Mesendoderm (in vitro differentiated cells): Measurements from ENCODE around the gene BACE1.

ENCODE experiments used
- DNase-seq: peaks from one replicate; pipeline ENCODE4 v3.0.0; 2013
- H2AK5ac ChIP-seq: 2 replicates; pipeline ENCODE4 v1.6.1; 2013; ENCODE audit warnings: low read length, inconsistent platforms
- H2BK120ac ChIP-seq: 2 replicates; pipeline ENCODE4 v1.6.1; 2013; ENCODE audit warnings: low read depth, mild to moderate bottlenecking, low read length, moderate library complexity, mixed read lengths
- H2BK15ac ChIP-seq: replicated peaks from 2 replicates; pipeline ENCODE4 v1.6.1; 2013; ENCODE audit warnings: low read depth, mild to moderate bottlenecking, moderate library complexity
- H2BK5ac ChIP-seq: 2 replicates; pipeline ENCODE4 v1.6.1; 2013; ENCODE audit warnings: low read length, inconsistent platforms
- H3K18ac ChIP-seq: 2 replicates; pipeline ENCODE4 v1.6.1; 2013; ENCODE audit warnings: mild to moderate bottlenecking, low read length, mixed read lengths
- H3K23ac ChIP-seq: one replicate; pipeline ENCODE4 v1.6.1; 2013; ENCODE audit warnings: low read length
- H3K27ac ChIP-seq: 2 replicates; pipeline ENCODE4 v1.5.1; 2013; ENCODE audit warnings: low read depth, mild to moderate bottlenecking, inconsistent platforms, low read length, moderate library complexity
- H3K27me3 ChIP-seq: 2 replicates; pipeline ENCODE4 v1.6.1; 2013; ENCODE audit warnings: low read length, control low read depth, mild to moderate bottlenecking, inconsistent platforms; ENCODE audit not compliant: insufficient read depth, poor library complexity
- H3K36me3 ChIP-seq: 2 replicates; pipeline ENCODE4 v1.6.1; 2013; ENCODE audit warnings: low read length, inconsistent platforms; ENCODE audit not compliant: control insufficient read depth, insufficient read depth
- H3K4ac ChIP-seq: one replicate; pipeline ENCODE4 v1.6.1; 2013; ENCODE audit warnings: low read depth, mild to moderate bottlenecking, low read length, moderate library complexity
- H3K4me1 ChIP-seq: 2 replicates; pipeline ENCODE4 v1.6.1; 2013; ENCODE audit warnings: low read depth, low read length, inconsistent platforms; ENCODE audit not compliant: control insufficient read depth
- H3K4me2 ChIP-seq: 2 replicates; pipeline ENCODE4 v1.6.1; 2013; ENCODE audit warnings: low read length
- H3K4me3 ChIP-seq: 2 replicates; pipeline ENCODE4 v1.5.1; 2013; ENCODE audit warnings: mild to moderate bottlenecking, low read length
- H3K56ac ChIP-seq: one replicate; pipeline ENCODE4 v1.6.1; 2013; ENCODE audit warnings: low read length
- H3K79me1 ChIP-seq: 2 replicates; pipeline ENCODE4 v1.6.1; 2013; ENCODE audit warnings: low read length, inconsistent platforms
- H3K79me2 ChIP-seq: 2 replicates; pipeline ENCODE4 v1.6.1; 2013; ENCODE audit warnings: mild to moderate bottlenecking, low read length; ENCODE audit not compliant: control insufficient read depth, insufficient read depth
- H3K9ac ChIP-seq: 2 replicates; pipeline ENCODE4 v1.6.1; 2013; ENCODE audit warnings: low read length, inconsistent platforms
- H4K5ac ChIP-seq: one replicate; pipeline ENCODE4 v1.6.1; 2013; ENCODE audit warnings: low read length
- H4K8ac ChIP-seq: one replicate; pipeline ENCODE4 v1.6.1; 2013; ENCODE audit warnings: low read depth, mild to moderate bottlenecking, control low read depth, low read length, moderate library complexity
- WGBS: extraction: QIAGEN DNeasy Blood & Tissue Kit; methylation state at CpG from one replicate; pipeline ENCODE4 v1.1.7; 2013; ENCODE audit warnings: low lambda C conversion rate, missing lambda C conversion rate; ENCODE audit not compliant: insufficient coverage; ENCODE audit errors: extremely low coverage; 5-methylcytosine and 5-hydroxymethylcytosine counted together

Gene BACE1

GRCh38 chr11:117281869-117282268 lies 34.2 kb downstream of the BACE1 start:
- H3K36me3 ChIP-seq = peaks cover 5% of the 10 kb centered on the region
- no peak overlapping the region for H3K23ac ChIP-seq
- no peak overlapping the region for H3K4me3 ChIP-seq
- no peaks in the 10 kb centered on the region for H3K79me1 ChIP-seq
- H3K4me2 ChIP-seq = no peak overlapping the region
- H3K56ac ChIP-seq = no peak overlapping the region
- H2BK15ac ChIP-seq = no peak overlapping the region
- H3K9ac ChIP-seq = no peak overlapping the region
- H4K5ac ChIP-seq = no peak overlapping the region
- no peak overlapping the region for H3K27ac ChIP-seq
- WGBS = no CpG with 5 or more reads among the region's 7 CpGs
- H3K4ac ChIP-seq = no peak overlapping the region
- no peak for DNase-seq
- no peak overlapping the region for H2AK5ac ChIP-seq
- no peak overlapping the region for H2BK120ac ChIP-seq
- H3K79me2 ChIP-seq = no peaks in the 10 kb centered on the region
- no peaks in the 10 kb centered on the region for H3K4me1 ChIP-seq
- no peak overlapping the region for H2BK5ac ChIP-seq
- no peaks in the 10 kb centered on the region for H3K27me3 ChIP-seq
- no peak overlapping the region for H3K18ac ChIP-seq
- H4K8ac ChIP-seq = no peak overlapping the region

GRCh38 chr11:117281159-117281558 lies 34.9 kb downstream of the BACE1 start:
- no peak overlapping the region for H3K4me2 ChIP-seq
- no peak overlapping the region for H3K4me3 ChIP-seq
- no peak overlapping the region for H2BK15ac ChIP-seq
- no peak overlapping the region for H4K8ac ChIP-seq
- H2AK5ac ChIP-seq = no peak overlapping the region
- peaks cover 5% of the 10 kb centered on the region for H3K36me3 ChIP-seq
- H4K5ac ChIP-seq = no peak overlapping the region
- no peak overlapping the region for H2BK5ac ChIP-seq
- no peak overlapping the region for H3K4ac ChIP-seq
- no peak overlapping the region for H2BK120ac ChIP-seq
- peak; percentile 22 for DNase-seq
- no CpG with 5 or more reads among the region's 6 CpGs for WGBS
- no peak overlapping the region for H3K9ac ChIP-seq
- H3K79me1 ChIP-seq = no peaks in the 10 kb centered on the region
- no peaks in the 10 kb centered on the region for H3K27me3 ChIP-seq
- no peak overlapping the region for H3K56ac ChIP-seq
- H3K79me2 ChIP-seq = no peaks in the 10 kb centered on the region
- no peak overlapping the region for H3K27ac ChIP-seq
- H3K4me1 ChIP-seq = no peaks in the 10 kb centered on the region
- H3K18ac ChIP-seq = no peak overlapping the region
- H3K23ac ChIP-seq = no peak overlapping the region

DNA sequence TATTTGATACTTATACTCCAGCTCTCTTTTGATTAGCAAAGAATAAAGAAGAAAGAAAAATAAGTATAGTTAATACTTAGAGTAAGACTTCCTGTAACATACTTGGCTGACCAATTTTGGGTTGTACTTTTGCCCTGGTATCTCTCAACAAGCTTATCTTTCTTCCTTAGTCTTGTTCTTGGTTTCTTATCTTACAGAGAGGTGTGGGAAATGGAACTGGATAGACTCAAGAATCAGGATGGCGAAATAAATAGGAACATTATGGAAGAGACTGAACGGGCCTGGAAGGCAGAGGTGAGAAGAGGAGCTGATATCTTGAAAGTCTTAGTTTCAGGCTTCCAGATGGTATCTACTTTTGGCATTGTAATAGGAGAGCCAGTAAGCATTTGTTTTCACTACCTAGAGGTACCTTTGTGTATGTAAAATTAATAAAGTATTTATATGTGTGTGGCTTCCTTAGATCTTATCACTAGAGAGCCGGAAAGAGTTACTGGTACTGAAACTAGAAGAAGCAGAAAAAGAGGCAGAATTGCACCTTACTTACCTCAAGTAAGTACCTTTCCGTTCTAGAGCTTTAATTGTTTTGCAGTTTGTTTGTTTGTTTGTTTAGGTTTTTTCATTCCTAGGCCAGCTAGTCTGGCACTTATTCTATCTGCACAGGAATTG lies 36.2 kb downstream of the BACE1 start:
- H2BK120ac ChIP-seq = no peak overlapping the region
- H3K9ac ChIP-seq = no peak overlapping the region
- no peak overlapping the region for H4K8ac ChIP-seq
- H3K4me2 ChIP-seq = no peak overlapping the region
- H3K79me1 ChIP-seq = no peaks in the 10 kb centered on the region
- H4K5ac ChIP-seq = no peak overlapping the region
- H3K36me3 ChIP-seq = peaks cover 2% of the 10 kb centered on the region
- no peak overlapping the region for H2BK5ac ChIP-seq
- H3K4me3 ChIP-seq = no peak overlapping the region
- H3K79me2 ChIP-seq = no peaks in the 10 kb centered on the region
- no peaks in the 10 kb centered on the region for H3K27me3 ChIP-seq
- no CpG with 5 or more reads among the region's 4 CpGs for WGBS
- no peak overlapping the region for H3K56ac ChIP-seq
- no peak overlapping the region for H3K4ac ChIP-seq
- peak; percentile 39 for DNase-seq
- H3K27ac ChIP-seq = no peak overlapping the region
- H3K23ac ChIP-seq = no peak overlapping the region
- H2AK5ac ChIP-seq = no peak overlapping the region
- no peak overlapping the region for H3K18ac ChIP-seq
- no peak overlapping the region for H2BK15ac ChIP-seq
- no peaks in the 10 kb centered on the region for H3K4me1 ChIP-seq

DNA sequence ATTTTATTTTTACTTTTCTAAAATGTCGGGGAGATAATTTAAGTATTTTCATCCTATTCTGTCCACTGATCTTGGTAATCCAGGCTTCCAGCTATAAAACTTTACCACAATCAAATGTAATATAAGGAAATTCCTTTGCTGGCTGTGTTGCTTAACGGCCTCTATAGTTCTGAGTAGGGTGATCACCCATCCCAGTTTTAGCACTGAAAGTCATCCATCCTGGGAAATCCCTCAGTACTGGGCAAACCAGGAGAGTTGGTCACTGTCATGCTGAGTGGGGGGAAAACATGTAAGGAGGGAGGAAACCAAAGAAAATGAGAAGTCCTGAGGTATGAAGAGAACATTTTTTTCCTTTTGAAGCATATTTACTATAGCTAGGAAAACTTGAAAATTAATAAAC lies 37.7 kb downstream of the BACE1 start:
- Histone ChIP-seq H3K4me2 (no peak overlapping the region), H3K9ac (no peak overlapping the region), H3K27me3 (no peaks in the 10 kb centered on the region), H2AK5ac (no peak overlapping the region), H3K79me2 (no peaks in the 10 kb centered on the region), H3K4me3 (no peak overlapping the region), H3K4me1 (no peaks in the 10 kb centered on the region), H3K36me3 (peaks cover 2% of the 10 kb centered on the region), H3K18ac (no peak overlapping the region), H4K8ac (no peak overlapping the region), H2BK5ac (no peak overlapping the region), H3K56ac (no peak overlapping the region), H3K27ac (no peak overlapping the region), H3K79me1 (no peaks in the 10 kb centered on the region), H2BK15ac (no peak overlapping the region), H3K23ac (no peak overlapping the region), H4K5ac (no peak overlapping the region), H3K4ac (no peak overlapping the region), H2BK120ac (no peak overlapping the region)
- no CpG with 5 or more reads among the region's 2 CpGs for WGBS
- no peak for DNase-seq

- Histone ChIP-seq H3K9ac (no peak overlapping the region), H3K18ac (no peak overlapping the region), H3K56ac (peak overlapping the region; percentile 20), H3K27ac (no peak overlapping the region), H3K4ac (peak overlapping the region; percentile 68), H3K4me1 (peaks cover 10% of the 10 kb centered on the region), H3K23ac (no peak overlapping the region), H3K36me3 (no peaks in the 10 kb centered on the region), H4K8ac (no peak overlapping the region), H2BK5ac (no peak overlapping the region), H3K27me3 (no peaks in the 10 kb centered on the region), H3K79me2 (no peaks in the 10 kb centered on the region), H4K5ac (no peak overlapping the region), H3K4me2 (no peak overlapping the region), H2AK5ac (no peak overlapping the region), H3K79me1 (no peaks in the 10 kb centered on the region), H2BK120ac (no peak overlapping the region), H2BK15ac (no peak overlapping the region), H3K4me3 (no peak overlapping the region)
- peak; percentile 90 for DNase-seq
- no CpG with 5 or more reads among the region's 9 CpGs for WGBS
Measured at GRCh38 chr11:117273550-117274289, 42.3 kb downstream of the BACE1 start.
